ENCODE results near the gene CHST4. TPM values are rescaled to one million over a fixed set of nuclear protein-coding genes. Genes with fewer than 3 reads are reported as not detected.

The CHST4 gene
- polyA plus RNA-seq, 1 of the 3 experiments (the other 2 are of a cell fraction), result 0.08 TPM

- no peak for TF ChIP-seq EP300 (IDR thresholded peaks at IDR 0.05; ENCODE audit: borderline replicate concordance in 1 of 2, low read depth in 1 of 2, low read length in 1 of 2)
- TF ChIP-seq EZH2phosphoT487 (IDR thresholded peaks at IDR 0.05; ENCODE audit: borderline replicate concordance, low read depth), result no peak
- no peak for TF ChIP-seq CHD2 (IDR thresholded peaks at IDR 0.05; ENCODE audit: low read length, partially characterized antibody)
- no peak for TF ChIP-seq FOXJ3 (CRISPR knock-in tag; IDR thresholded peaks at IDR 0.05)
- TF ChIP-seq YY1 (IDR thresholded peaks at IDR 0.05; ENCODE audit: low read depth), result no peak
- peak; percentile 91 for TF ChIP-seq RAD21 (IDR thresholded peaks at IDR 0.05; ENCODE audit: low read length)
- TF ChIP-seq RFX5 (IDR thresholded peaks at IDR 0.05; ENCODE audit: low read length), result no peak
- no peak for TF ChIP-seq ELF1 (IDR thresholded peaks at IDR 0.05)
Measured at GRCh38 chr16:71499775-71500364, 26.4 kb upstream of the CHST4 start (continued).

- no peak overlapping the region for H3K4me3 ChIP-seq (ENCODE audit: low read depth in 2 of 2, low read length in 1 of 2)
- no peaks in the 10 kb centered on the region for H4K20me1 ChIP-seq (ENCODE audit: insufficient read depth)
- H3K9me2 ChIP-seq, result no peaks in the 10 kb centered on the region
- no peaks in the 10 kb centered on the region for H3F3A ChIP-seq (replicated peaks; ENCODE audit: insufficient read depth)
- H3K36me3 ChIP-seq (replicated peaks in 1 of 2; ENCODE audit: control insufficient read depth in 1 of 2, insufficient read depth in 2 of 2, low read length in 1 of 2), result no peaks in the 10 kb centered on the region
- no peak overlapping the region for H3K4me2 ChIP-seq
- no peaks in the 10 kb centered on the region; the same call in 1 of the 2 replicates for H3K27me3 ChIP-seq (ENCODE audit: insufficient read depth)
- no peaks in the 10 kb centered on the region for H3K79me2 ChIP-seq (ENCODE audit: insufficient read depth)
- WGBS (ENCODE audit: low lambda C conversion rate), result 35% methylated on average over 2 of the region's 2 CpGs
- H2AFZ ChIP-seq (ENCODE audit: low read depth), result no peak overlapping the region
- ChIA-PET POLR2A (no interaction called here), CTCF (interaction anchor here (0.6 to 8.2 kb wide), 10 partner anchors 21 to 460 kb away, joined by 3 to 162 read pairs (median 4); no protein-coding TSS in a partner anchor)
- no peak overlapping the region for H3K9ac ChIP-seq
- no peak for DNase-seq
- H3K4me1 ChIP-seq (ENCODE audit: control insufficient read depth in 1 of 2, insufficient read depth in 2 of 2, low read depth in 1 of 2, low read length in 1 of 2), result no peaks in the 10 kb centered on the region
- TF ChIP-seq FOSL2 (IDR thresholded peaks at IDR 0.05; ENCODE audit: borderline replicate concordance, low read depth), result no peak
- TF ChIP-seq SMC3 (IDR thresholded peaks at IDR 0.05; ENCODE audit: low read depth, low read length), result no peak
- TF ChIP-seq, protein P1, sequence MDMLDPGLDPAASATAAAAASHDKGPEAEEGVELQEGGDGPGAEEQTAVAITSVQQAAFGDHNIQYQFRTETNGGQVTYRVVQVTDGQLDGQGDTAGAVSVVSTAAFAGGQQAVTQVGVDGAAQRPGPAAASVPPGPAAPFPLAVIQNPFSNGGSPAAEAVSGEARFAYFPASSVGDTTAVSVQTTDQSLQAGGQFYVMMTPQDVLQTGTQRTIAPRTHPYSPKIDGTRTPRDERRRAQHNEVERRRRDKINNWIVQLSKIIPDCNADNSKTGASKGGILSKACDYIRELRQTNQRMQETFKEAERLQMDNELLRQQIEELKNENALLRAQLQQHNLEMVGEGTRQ (IDR thresholded peaks at IDR 0.05; ENCODE audit: borderline replicate concordance, low read depth, low read length), result no peak
- TF ChIP-seq SIN3A (IDR thresholded peaks at IDR 0.05; ENCODE audit: borderline replicate concordance, low read depth, low read length), result no peak
- TF ChIP-seq CHD2 (IDR thresholded peaks at IDR 0.05; ENCODE audit: low read length, partially characterized antibody), result no peak
- TF ChIP-seq ELF1 (IDR thresholded peaks at IDR 0.05), result no peak
- no peak for TF ChIP-seq NFIC (IDR thresholded peaks at IDR 0.05; ENCODE audit: borderline replicate concordance)
- no peak for TF ChIP-seq PBX3 (IDR thresholded peaks at IDR 0.05)
- TF ChIP-seq TAF1 (IDR thresholded peaks at IDR 0.05; ENCODE audit: borderline replicate concordance, low read depth, low read length), result no peak
- no peak for TF ChIP-seq EZH2phosphoT487 (IDR thresholded peaks at IDR 0.05; ENCODE audit: borderline replicate concordance, low read depth)
- no peak for TF ChIP-seq POLR2AphosphoS5 (IDR thresholded peaks at IDR 0.05; ENCODE audit: low read depth, low read length)
- TF ChIP-seq, protein P2, sequence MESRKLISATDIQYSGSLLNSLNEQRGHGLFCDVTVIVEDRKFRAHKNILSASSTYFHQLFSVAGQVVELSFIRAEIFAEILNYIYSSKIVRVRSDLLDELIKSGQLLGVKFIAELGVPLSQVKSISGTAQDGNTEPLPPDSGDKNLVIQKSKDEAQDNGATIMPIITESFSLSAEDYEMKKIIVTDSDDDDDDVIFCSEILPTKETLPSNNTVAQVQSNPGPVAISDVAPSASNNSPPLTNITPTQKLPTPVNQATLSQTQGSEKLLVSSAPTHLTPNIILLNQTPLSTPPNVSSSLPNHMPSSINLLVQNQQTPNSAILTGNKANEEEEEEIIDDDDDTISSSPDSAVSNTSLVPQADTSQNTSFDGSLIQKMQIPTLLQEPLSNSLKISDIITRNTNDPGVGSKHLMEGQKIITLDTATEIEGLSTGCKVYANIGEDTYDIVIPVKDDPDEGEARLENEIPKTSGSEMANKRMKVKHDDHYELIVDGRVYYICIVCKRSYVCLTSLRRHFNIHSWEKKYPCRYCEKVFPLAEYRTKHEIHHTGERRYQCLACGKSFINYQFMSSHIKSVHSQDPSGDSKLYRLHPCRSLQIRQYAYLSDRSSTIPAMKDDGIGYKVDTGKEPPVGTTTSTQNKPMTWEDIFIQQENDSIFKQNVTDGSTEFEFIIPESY (IDR thresholded peaks at IDR 0.05; ENCODE audit: borderline replicate concordance, low read depth), result no peak
- TF ChIP-seq TEAD4 (IDR thresholded peaks at IDR 0.05; ENCODE audit: borderline replicate concordance, insufficient read depth), result no peak
- no peak for TF ChIP-seq TCF12 (IDR thresholded peaks at IDR 0.05)
- no peak for TF ChIP-seq RXRA (IDR thresholded peaks at IDR 0.05; ENCODE audit: borderline replicate concordance, low read depth)
- no peak for TF ChIP-seq GABPA (IDR thresholded peaks at IDR 0.05; ENCODE audit: low read depth)
- H3K9me3 ChIP-seq, result no peaks in the 10 kb centered on the region
- no peak overlapping the region for H3K27ac ChIP-seq (ENCODE audit: low read depth in 2 of 2, low read length in 1 of 2)
Measured at GRCh38 chr16:71500964-71501363, 25.3 kb upstream of the CHST4 start.

Data from SK-N-SH (cell line).